GM12874 (cell line): ENCODE results near the gene ZNF292.

Experiments used
- CTCF ChIP-seq: IDR thresholded peaks from 2 replicates; pipeline ENCODE4 v1.5.1; 2011; ENCODE audit warnings: low read depth, mild to moderate bottlenecking, control low read depth, low read length, moderate library complexity; ENCODE audit not compliant: insufficient read depth

ZNF292 gene

GRCh38 chr6:87281426-87281825, 126.1 kb downstream of the ZNF292 start:
- TF ChIP-seq CTCF: no peak

GRCh38 chr6:87282743-87283142, 127.4 kb downstream of the ZNF292 start:
- no peak for TF ChIP-seq CTCF

- no peak for TF ChIP-seq CTCF
These were observed 128.1 kb downstream of the ZNF292 start for GRCh38 chr6:87283461-87283860.

- TF ChIP-seq CTCF: no peak
These were observed 131.9 kb downstream of the ZNF292 start for GRCh38 chr6:87287251-87287650.

GRCh38 chr6:87289571-87289970, 134.2 kb downstream of the ZNF292 start:
- TF ChIP-seq CTCF: no peak

GRCh38 chr6:87291883-87292282, 136.5 kb downstream of the ZNF292 start:
- no peak for TF ChIP-seq CTCF

- no peak for TF ChIP-seq CTCF
These were observed 138.2 kb downstream of the ZNF292 start for GRCh38 chr6:87293526-87293925.

GRCh38 chr6:87297119-87297518, 141.8 kb downstream of the ZNF292 start:
- no peak for TF ChIP-seq CTCF
